Pancreas (tissue), 10 donors: ENCODE data around the gene DYNLT2B. TPM values are rescaled to one million over a fixed set of nuclear protein-coding genes. Genes with fewer than 3 reads are reported as not detected.
"Not testable (repeated sequence)": the region's sequence is repeated elsewhere in the genome, so short reads cannot be mapped to it uniquely, and the experiment has no call there.

Source experiments
- ATAC-seq, 4 donors: fragments of 200-7000 bp; cut with Tn5 transposase; one replicate each; pipeline versions ENCODE4 v1.8.0 to v1.9.1; 2020; ENCODE audit warnings: mild to moderate bottlenecking in 4 of 4, moderate library complexity in 4 of 4
- DNase-seq, 6 donors: peaks; one replicate each; pipeline ENCODE4 v3.0.0-alpha.2; 2020
- FAIRE-seq: peaks from 2 replicates; lab custom pipeline; 2012; peaks lifted over from hg19 to GRCh38; lab: Jason Lieb, UNC
- H3K27ac ChIP-seq, 4 donors: fragments of 200-600 bp; sonication (generic); 1 replicate in 3 of 4; 2 replicates in 1 of 4; pipeline versions ENCODE4 v1.5.0 to v1.8.0; 2020
- H3K27me3 ChIP-seq, 4 donors: fragments of 200-600 bp; one replicate each; pipeline ENCODE4 v1.8.0; 2021
- H3K36me3 ChIP-seq, 3 donors: fragments of 200-600 bp; sonication (generic) in 1 of 3; one replicate each; pipeline versions ENCODE4 v1.5.0 to v1.8.0; 2020 to 2021
- H3K4me1 ChIP-seq, 3 donors: fragments of 200-600 bp; one replicate each; pipeline ENCODE4 v1.8.0; 2021
- H3K4me3 ChIP-seq, 4 donors: fragments of 200-600 bp; sonication (generic) in 2 of 4; one replicate each; pipeline versions ENCODE4 v1.5.0 to v1.8.0; 2020 to 2021
- H3K9me3 ChIP-seq, 4 donors: fragments of 200-600 bp; one replicate each; pipeline ENCODE4 v1.8.0; 2021
- CTCF ChIP-seq, 4 donors: fragments of 200-600 bp; sonication (generic) in 3 of 4; IDR thresholded peaks; one replicate each; pipeline versions ENCODE4 v1.5.0 to v1.8.0; 2021; ENCODE audit warnings: antibody characterized with exemption in 4 of 4
- WGBS, 2 donors: extraction: QIAGEN DNeasy Blood & Tissue Kit; methylation state at CpG; one replicate each; pipeline ENCODE4 v1.1.7; 2013; 5-methylcytosine and 5-hydroxymethylcytosine counted together
- intact Hi-C, 3 donors: fragments of 100-400 bp; cut with DNase I; formaldehyde crosslinking; loops; one replicate each; pipeline versions ENCODE4 v1.11.1 to v1.14.2; 2022
- polyA plus RNA-seq, 2 donors: library from polyadenylated mRNA; stranded (reverse); fragments of 200-250 nt; gene quantifications; one replicate each; pipeline ENCODE4 v1.2.3, GENCODE V29; 2013
- total RNA-seq, 6 donors: library from RNA; stranded (reverse); fragmentation: NEBNext Ultra II Directional in 4 of 6; extraction: Animal tissue kit (Norgen Biotek cat#: 25700) in 4 of 6; gene quantifications; one replicate each; pipeline versions ENCODE4 v1.2.1 to v1.2.4, GENCODE V29; 2021 to 2023
- donor health status: healthy with polysubstance abuse.
- donor health status: DM: no; HTN: no; CAD: no; lungs with moderate emphysema.
- donor health status: DM: no; HTN: no; CAD: no.
- donor health status: control.
- donor health status: control.
- donor health status: Bipolar disorder and iron deficiency.
- donor health status: DM: yes; HTN: yes; CAD: no.
- donor health status: DM: no; HTN: no; CAD: no.
- donor health status: DM: no; HTN: no; CAD: no.
- donor health status: DM: yes; HTN: yes; CAD: no.

DYNLT2B gene
- 1 to 10 TPM; 2.2 to 4.0 (median 2.6) TPM for total RNA-seq
- 10 to 100 TPM in 1 of 2 donors, 1 to 10 TPM in 1; 7.9 to 19.5 TPM for polyA plus RNA-seq

GRCh38 chr3:196317687-196318467, at the start of gene DYNLT2B:
DYNLT2B (minus strand) TSS chr3:196318240; CDS start chr3:196318152, 88 bp downstream.
- peak within 1 kb of the TSS; percentile 77 to 93 (median 86) for H3K4me3 ChIP-seq
- H3K27ac ChIP-seq = peak within 1 kb of the TSS; percentile 72 to 91 (median 88)
- DNase-seq = peak; percentile 82 to 95 (median 86)
- no peaks in the 10 kb centered on the region for H3K36me3 ChIP-seq
- intact Hi-C loops = no loop called here
- peak; percentile 97 to 99 (median 98) for ATAC-seq
- no peaks in the 10 kb centered on the region for H3K9me3 ChIP-seq
- 0% methylated on average over 66 to 92 of the region's 92 CpGs for WGBS, 2 donors
- TF ChIP-seq CTCF (IDR thresholded peaks at IDR 0.05) = no peak
- no peaks in the 10 kb centered on the region for H3K27me3 ChIP-seq
- FAIRE-seq = no peak
- H3K4me1 ChIP-seq = no peaks in the 10 kb centered on the region

- no peak overlapping the region for H3K4me3 ChIP-seq
- intact Hi-C loops = no loop called here
- TF ChIP-seq CTCF (IDR thresholded peaks at IDR 0.05) = no peak
- peaks cover 0 to 21% (median 11%) of the 10 kb centered on the region in 3 donors for H3K36me3 ChIP-seq
- FAIRE-seq = no peak
- no peaks in the 10 kb centered on the region for H3K27me3 ChIP-seq
- no peaks in the 10 kb centered on the region for H3K9me3 ChIP-seq
- no peak overlapping the region for H3K27ac ChIP-seq
- no peak for DNase-seq
- ATAC-seq = no peak
- no peaks in the 10 kb centered on the region for H3K4me1 ChIP-seq
- 88 to 91% methylated on average over 4 of the region's 4 CpGs for WGBS, 2 donors
Measured at GRCh38 chr3:196365736-196366135, 47.7 kb upstream of the DYNLT2B start.

- Histone ChIP-seq H3K27me3 (no peaks in the 10 kb centered on the region), H3K4me3 (no peak overlapping the region), H3K27ac (no peak overlapping the region), H3K36me3 (peaks cover 0 to 53% (median 8%) of the 10 kb centered on the region in 3 donors), H3K4me1 (no peaks in the 10 kb centered on the region), H3K9me3 (no peaks in the 10 kb centered on the region)
- intact Hi-C loops = no loop called here
- ATAC-seq (no peak), DNase-seq (no peak), FAIRE-seq (no peak)
- 95 to 97% methylated on average over 7 of the region's 7 CpGs for WGBS, 2 donors
- no peak for TF ChIP-seq CTCF (IDR thresholded peaks at IDR 0.05)
Measured at GRCh38 chr3:196360586-196360985, 42.5 kb upstream of the DYNLT2B start.

GRCh38 chr3:196358540-196358939, 40.5 kb upstream of the DYNLT2B start:
- H3K27ac ChIP-seq, H3K9me3 ChIP-seq, DNase-seq, H3K4me3 ChIP-seq, ATAC-seq, intact Hi-C loops, H3K4me1 ChIP-seq, H3K27me3 ChIP-seq, FAIRE-seq: not testable (repeated sequence)
- H3K36me3 ChIP-seq = peaks cover 0 to 52% (median 14%) of the 10 kb centered on the region in 3 donors
- WGBS, 2 donors = 98 to 100% methylated on average over 4 of the region's 4 CpGs

- Histone ChIP-seq H3K4me3 (no peak overlapping the region), H3K27ac (no peak overlapping the region), H3K27me3 (no peaks in the 10 kb centered on the region), H3K9me3 (no peaks in the 10 kb centered on the region), H3K36me3 (peaks cover 0 to 52% (median 14%) of the 10 kb centered on the region in 3 donors), H3K4me1 (no peaks in the 10 kb centered on the region)
- DNase-seq (no peak), FAIRE-seq (no peak), ATAC-seq (no peak)
- TF ChIP-seq CTCF (IDR thresholded peaks at IDR 0.05) = no peak
- 91 to 95% methylated on average over 7 of the region's 7 CpGs for WGBS, 2 donors
- intact Hi-C loops = no loop called here
Measured at GRCh38 chr3:196357905-196358304, 39.9 kb upstream of the DYNLT2B start.
